NCI-H2107 treated with DMSO at 0.1 percent for 48 hours (cell line): ENCODE data around the gene ACVR2A.

ENCODE experiments used
- DNase-seq: peaks from one replicate; lab custom pipeline; 2025; ENCODE audit not compliant: unreplicated experiment; lab: John Stamatoyannopoulos, UW

ACVR2A gene

DNA sequence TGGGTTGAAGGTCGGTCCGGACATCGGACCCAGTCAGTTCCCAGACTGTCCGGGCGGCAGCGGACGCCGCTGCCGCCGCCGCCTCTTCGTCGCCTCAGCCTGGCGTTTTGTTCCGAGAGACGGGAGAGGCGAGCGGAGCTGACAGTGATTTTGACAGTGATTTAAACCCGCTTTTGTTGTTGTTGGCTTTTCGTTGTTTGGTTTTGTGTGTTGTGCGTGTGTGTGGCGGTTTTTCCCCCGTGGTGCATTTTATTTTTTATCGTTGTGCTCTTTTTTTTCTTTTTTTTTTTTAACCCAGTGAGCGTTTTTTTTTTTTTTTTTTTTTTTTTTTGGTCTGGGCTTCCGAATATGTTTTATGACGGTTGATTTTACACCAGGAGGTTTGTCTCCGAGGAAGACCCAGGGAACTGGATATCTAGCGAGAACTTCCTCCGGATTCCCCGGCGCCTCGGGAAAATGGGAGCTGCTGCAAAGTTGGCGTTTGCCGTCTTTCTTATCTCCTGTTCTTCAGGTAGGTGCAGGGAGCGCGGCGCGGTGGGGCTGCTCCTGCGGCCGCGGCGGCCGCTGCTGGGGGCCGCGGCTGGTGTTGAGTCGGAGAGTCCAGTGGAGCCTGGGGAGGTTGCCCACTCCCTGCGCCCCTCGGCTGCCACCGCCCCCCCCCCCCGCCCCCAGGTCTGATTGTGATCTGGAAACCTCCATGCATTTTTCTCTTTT lies at the start of gene ACVR2A:
TSS of gene ACVR2A (plus strand) at position 333 of the 714 bp plus-strand sequence. CDS start at position 457, 124 bp downstream.
- peak; percentile 59 for DNase-seq

DNA sequence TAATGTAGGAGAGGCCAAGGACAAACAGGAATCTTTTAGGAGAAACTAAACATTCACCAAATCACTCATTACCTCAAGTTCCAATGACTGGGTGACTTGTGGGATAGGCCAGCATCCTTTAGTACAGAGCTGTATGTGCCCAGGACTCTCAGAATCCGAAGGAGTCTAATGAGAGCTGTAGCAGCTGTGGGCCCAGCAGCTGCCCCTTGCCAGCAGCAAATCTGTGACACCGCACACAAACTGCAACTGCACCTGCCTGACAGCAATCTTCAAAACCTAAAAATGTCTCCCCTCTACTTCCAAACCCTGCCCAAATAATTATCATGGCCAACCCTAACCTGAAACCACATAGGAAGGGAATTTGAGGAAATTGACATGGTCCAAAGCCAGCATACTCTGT lies 44.5 kb upstream of the ACVR2A start:
- DNase-seq: no peak

DNA sequence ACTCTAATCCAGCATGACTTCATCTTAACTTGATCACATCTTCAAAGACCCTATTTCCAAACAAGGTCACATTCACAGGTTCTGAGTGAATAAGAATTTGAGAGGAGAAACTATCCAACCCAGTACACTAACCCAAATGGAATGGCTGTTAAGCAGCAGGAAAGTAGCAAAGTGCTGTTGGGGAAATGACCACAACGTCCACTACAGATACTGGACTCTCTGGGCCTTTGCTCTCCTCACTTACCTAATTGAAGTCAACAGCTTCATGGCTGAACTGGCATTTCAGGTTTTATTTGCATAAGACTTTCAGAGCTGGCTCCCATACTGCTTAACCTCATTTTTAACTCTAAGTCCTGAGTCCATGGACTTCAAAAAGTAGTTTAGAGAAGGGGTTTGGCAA lies 38.0 kb upstream of the ACVR2A start:
- no peak for DNase-seq

DNA sequence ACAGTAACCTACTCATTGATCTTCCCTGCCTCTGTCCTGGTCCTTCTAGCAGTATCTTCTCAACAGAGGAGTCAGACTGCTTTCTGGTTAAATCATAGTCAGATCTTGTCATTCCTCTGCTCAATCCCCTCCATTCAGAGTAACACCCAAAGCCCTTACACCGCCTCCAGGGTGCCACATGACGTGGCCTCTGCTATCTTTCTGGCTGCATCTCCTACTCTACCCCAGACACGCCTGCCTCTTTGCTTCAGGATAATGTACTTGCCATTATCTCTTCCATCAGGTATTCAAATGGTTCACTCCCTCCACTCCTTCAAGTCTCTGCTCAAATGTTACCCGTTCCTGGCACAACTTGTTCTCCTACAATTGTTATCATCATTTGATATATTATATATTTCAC lies 36.3 kb upstream of the ACVR2A start:
- no peak for DNase-seq

DNA sequence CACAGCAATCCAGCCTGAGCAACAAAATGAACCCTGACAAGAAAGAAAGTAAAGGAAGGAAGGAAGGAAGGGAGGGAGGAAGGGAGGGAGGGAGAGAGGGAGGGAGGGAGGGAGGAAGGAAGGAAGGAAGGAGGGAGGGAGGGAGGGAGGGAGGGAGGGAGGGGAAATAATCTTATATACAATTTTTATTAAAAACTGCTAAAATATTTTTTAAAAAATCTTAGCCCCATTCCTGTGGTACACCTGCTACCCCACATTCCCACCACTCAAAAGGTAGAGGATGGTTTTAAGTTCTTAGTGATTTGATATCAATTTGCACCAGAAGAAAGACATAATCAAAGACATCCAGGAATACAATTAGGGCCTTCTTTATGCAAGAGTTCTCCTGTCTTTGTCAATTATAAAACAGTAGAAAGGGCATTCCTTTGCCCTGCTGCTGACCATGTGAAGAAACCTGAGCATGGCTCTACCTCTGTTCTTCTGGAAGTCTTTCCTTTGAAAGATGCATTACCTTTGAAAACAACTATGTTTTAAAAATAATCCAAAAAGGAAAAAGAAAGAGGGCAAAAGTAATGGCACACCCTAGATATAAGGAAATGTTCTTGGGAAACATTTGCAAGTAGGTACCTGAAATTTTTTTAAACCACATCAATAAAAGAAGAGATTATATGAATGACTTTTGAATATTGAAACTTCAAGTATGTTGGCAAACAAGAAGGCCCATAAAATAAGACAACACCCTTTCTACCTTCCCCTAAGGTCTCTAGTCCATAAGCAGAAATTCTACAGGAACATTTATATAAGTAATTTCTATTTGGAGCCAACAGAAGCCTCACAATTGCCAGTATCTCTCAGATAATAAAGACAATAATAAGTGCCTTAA lies 33.7 kb upstream of the ACVR2A start:
- no peak for DNase-seq

DNA sequence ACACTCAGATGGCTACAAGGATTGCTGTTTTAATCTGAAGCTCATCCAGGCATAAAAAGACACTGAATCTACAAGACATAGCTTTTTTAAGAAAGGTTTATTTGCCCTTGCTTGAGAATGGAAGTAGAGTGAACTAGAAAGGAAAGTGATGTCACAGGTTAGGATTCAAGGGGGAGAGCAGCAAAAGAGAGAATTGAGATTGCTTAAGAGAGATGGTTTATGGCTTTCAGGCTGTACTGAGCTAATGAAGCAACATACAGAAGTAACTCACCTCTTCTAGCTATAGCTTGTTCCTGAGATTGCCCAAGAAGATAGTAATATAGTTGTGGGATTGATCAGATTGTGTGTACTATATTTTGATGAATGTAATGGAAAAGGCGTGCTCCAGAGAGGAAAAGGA lies 26.1 kb upstream of the ACVR2A start:
- DNase-seq: no peak

DNA sequence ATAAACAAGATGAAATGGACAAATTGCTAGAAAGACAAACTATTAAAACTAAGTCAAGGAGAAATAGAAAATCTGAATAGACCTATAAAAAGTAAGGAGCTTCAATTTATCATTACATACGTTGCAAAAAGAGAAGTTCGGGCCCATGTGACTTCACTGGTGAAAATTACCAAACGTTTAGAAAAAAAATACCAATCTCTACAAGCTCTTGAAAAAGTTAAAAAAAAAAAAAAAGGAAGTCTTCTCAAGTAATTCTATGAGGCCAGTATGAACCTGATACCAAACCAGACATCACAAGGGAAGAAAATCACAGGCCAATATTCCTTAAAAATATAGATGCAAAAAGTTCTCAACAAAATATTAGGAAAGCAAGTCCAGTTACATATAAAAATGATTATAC lies 20.2 kb upstream of the ACVR2A start:
- DNase-seq: no peak

DNA sequence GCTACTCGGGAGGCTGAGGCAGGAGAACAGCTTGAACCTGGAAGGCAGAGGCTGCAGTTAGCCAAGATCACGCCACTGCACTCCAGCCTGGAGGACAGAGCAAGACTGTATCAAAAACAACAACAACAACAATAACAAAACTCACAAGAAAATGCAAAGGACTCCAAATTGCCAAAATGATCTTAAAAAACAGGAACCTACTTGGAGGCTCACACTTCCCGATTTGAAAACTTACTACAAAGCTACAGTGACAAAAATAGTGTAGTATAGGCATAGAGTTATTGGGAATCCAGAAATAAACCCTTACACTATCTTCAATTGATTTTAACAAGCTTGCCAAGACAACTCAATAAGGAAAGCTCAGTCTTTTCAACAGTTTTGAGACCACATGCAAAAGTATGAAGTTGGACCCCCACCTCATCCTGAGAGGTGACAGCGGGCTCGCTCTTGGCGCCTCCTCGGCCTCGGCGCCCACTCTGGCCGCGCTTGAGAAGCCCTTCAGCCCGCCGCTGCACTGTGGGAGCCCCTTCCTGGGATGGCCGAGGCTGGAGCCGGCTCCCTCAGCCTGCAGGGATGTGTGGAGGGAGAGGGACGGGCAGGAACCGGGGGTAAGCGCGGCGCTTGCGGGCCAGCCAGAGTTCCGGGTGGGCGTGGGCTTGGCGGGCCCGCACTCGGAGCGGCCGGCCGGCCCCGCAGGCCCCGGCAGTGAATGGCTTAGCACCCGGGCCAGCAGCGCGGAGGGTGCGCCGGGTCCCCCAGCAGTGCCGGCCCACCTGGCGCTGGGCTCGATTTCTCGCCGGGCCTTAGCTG lies 18.3 kb upstream of the ACVR2A start:
- DNase-seq: no peak

DNA sequence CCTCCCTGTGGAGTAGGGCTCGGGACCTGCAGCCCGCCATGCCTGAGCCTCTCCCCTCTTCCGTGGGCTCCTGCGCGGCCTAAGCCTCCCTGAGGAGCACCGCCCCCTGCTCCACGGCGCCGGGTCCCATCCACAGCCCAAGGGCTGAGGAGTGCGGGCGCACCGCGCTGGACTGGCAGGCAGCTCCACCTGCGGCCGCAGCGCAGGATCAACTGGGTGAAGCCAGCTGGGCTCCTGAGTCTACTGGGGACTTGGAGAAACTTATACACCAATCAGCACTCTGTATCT lies 17.8 kb upstream of the ACVR2A start:
- no peak for DNase-seq

DNA sequence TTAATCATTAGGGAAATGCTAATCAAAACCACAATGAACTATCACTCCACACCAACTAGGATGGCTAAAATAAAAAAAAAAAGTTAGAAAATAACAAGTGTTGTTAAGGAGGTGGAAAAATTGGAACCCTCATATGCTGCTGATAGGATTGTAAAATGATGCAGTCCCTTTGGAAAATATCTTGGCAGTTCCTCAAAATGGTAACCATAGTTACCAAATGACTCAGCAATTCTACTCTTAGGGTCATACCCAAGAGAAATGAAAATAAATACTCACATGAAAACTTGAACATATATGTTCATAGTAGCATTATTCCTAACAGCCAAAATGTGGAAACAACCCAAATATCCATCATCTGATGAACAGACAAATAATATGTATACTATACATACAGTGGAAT lies 15.7 kb upstream of the ACVR2A start:
- DNase-seq: no peak

DNA sequence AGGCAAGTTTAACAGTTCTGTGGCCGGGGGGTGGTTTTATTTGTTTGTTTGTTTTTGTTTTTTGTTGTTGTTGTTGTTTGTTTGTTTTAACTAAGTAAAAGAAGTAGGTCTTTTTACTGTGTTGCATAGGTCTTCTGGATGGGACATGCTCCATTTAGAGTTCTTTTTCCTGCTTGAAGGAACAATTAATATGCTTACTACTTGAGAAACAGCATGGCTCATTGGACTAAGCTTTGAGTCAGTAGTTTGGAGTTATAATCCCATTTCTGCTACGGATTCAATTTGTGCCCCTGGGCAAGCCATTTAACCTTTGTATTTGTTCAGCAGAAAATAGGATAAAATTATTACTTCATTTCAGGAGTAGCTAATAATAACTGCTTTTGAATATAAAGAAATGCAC lies 8.7 kb upstream of the ACVR2A start:
- DNase-seq: no peak

DNA sequence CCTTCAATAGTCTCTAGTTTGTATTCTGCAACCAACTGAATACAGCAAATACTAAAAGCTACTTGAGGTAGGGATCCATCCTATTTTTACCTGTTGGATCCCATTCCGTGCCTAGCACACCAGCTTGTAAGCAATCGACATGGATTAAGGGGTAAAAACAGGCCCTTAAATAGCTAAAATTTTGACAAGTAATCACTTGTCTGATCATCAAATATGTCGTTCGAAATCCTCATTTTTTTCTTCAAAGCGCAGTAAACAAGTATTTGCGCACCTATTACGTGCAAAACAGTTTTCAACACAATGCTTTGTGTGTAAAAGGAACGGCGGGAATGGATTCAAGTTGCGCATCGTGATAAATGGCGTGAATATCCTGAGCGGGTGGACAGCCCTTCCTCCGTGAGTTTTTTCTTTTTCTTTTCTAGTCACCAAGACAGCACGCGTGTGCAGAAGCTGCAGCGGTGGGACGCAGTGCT lies 1.4 kb upstream of the ACVR2A start:
- DNase-seq: no peak

DNA sequence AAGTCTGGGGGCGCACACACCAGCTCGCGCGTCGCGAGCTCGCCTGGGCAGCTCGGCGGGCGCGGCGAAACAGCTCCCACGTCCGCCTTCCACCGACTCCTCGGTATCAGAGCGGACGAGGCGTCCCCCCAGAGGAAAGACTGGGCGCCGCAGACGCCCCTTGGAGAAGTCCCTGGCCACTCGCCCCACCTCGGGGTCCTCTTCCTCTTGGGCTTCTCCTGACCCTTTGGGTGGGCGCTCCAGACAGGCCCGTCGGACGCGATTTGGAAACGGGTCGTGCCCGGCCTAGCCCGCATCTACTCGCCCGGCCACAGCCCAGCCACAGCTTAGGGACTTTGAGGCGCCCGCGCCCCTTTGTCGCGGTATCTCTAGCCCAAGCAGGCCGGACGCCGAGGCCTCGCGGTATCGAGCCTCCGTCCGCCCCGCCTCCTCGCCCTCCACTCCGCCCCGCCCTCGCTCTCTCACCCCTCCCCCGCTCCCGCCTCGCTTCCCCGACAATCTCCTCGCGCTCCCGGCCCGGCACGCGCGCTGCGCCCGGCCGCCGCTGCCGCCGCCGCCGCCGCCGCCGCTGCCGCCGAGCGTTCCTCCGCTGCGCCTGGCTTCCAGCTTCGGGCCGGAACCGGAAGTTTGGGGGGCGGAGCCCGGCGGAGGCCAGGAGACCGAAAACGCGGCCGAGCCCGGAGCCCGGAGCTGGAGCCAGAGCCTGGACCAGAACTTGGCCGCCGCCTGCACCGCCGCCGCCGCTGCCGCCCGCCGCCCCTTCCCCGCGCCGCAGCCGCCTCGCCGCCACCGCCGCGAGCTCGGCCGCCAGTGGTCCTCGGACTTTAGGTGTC lies 749 bp upstream of the ACVR2A start:
- peak; percentile 83 for DNase-seq

DNA sequence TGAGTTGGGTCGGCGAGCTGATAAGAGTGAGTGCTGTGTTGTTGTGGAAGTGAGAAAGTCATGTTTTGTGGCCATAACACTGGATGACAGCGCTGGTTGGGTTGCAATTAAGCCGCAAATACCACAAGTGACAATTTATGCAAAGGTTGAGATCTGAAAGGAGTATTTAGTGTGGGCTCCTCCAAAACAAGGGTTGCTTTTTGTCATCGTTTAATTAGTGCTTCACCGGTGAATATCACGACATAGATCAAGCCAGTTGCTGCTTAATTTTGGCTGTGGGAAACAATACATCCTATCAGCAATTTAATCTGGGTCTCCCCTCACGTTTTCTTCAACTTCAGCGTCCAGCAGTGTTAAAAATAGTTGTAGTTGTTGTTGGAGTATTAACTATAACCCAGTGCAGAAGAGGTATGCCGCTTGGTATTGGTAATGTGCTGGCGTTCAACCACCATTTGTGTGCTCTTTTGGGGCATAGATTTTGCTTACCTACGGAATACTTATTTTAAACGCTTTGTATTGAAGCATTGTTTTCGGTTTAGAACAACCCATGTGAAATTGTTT lies 662 bp downstream of the ACVR2A start:
- DNase-seq: peak; percentile 36

DNA sequence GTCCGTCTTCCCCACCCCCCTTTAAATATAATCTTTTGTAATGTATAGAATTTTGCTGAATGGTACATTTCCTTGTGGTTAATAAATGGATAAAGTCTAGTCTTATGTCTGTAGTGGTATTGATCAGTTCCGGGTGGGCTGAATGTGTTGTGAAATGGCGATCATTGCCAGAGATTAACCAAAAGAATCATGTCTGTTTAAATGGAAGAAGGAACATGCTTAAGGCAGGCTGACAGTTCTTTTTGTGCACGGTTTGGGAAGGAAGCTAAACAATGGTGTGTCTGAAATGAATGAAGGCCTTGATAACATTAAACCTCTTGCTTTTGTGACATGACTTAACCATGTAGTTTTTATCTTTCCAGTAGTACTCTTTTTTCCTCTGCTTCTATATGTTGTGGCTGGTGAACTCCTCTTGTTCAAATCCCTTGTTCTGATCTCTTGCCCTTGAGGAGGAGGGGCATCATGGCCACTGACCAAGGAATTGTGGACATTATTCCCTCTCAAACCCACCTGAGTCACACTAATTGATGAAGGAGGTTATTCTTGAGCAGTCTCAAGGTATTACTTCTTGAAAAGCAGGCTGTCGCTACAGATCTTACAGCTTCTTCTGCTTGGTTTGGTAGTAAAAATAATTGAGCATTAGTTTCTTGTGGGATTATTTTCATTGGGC lies 1.7 kb downstream of the ACVR2A start:
- no peak for DNase-seq

DNA sequence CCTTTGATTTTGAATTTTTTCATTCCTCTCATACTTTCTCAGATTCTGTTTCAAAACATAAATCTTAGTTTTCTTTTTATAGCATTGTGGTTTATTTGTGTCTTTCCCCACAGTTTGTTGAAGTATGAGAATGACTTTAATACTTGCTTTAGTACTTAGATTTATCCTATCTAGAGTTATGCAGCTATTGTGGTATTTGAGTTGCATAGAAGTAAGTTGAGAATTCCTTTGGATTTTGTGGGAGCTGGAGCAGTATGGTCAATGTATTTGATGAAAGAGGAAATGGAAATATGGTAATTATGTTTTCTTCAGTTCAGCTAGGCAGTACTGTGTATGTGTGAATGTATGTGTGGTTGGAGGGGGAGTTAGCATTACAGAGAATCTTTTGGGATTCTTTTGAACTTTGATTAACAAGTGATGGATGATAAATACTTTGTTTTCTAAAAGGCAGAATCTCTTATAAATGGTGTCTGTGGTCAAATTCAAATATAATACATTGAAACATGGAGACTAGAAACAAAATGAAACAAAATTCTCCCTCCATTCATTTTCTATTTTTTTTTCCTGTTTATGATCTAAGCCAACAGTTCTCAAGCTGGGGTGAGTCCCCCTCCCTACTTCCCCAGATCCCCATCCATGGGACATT lies 3.0 kb downstream of the ACVR2A start:
- no peak for DNase-seq

DNA sequence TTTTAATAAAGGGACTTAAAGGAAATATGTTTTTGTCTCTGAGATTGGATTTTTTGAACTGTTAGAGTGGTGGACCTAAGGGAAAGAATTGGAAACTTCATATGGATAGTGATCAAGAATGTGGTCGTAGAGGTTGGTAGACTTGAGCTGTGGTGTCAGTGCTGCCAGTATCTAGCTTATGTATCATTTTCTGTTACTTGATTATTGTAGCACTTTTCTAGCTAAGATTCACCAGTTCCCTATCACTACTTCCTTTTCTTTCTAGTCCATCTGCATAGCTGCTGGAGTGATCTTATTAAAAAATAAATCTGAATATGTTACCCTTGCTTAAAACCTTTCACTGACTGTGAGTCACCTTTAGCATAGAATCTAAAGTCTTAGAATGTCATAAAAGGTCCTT lies 6.0 kb downstream of the ACVR2A start:
- DNase-seq: no peak

DNA sequence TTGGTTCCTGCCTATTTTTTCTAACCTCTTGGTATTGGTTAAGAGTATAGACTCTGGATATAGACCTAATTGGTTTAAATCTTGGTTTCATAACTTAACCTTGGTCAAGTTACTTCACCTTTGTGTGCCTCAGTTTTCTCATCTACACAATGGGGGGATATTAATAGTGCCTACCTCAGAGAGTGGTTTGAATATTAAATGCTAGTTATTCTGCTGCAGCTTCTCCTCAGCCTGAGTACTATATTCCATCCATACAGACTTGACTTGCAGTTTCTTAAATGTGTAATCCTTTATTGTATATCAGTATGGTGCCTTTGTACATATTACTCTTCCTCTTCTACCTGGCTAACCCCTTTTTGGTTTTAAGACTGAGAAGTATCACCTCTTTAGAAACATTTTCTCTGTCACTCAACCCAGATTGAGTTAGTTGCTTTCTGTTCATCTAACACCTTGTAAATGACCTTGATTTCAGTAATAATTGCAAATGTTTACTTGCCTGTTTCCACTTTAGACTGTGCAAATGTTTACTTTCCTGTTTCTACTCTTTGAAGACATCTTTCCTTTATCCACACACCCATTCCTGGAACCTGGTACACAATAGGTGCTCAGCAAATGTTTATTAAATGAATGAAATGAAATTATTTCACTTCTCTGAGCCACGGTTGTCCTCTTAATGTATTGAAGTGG lies 6.6 kb downstream of the ACVR2A start:
- DNase-seq: no peak
